Measurements from ENCODE around the gene COPS3. TPM values are rescaled to one million over a fixed set of nuclear protein-coding genes. Genes with fewer than 3 reads are reported as not detected.

Gene COPS3
- total RNA-seq, 1 donor from 2014 or later, result 87.4 TPM

DNA sequence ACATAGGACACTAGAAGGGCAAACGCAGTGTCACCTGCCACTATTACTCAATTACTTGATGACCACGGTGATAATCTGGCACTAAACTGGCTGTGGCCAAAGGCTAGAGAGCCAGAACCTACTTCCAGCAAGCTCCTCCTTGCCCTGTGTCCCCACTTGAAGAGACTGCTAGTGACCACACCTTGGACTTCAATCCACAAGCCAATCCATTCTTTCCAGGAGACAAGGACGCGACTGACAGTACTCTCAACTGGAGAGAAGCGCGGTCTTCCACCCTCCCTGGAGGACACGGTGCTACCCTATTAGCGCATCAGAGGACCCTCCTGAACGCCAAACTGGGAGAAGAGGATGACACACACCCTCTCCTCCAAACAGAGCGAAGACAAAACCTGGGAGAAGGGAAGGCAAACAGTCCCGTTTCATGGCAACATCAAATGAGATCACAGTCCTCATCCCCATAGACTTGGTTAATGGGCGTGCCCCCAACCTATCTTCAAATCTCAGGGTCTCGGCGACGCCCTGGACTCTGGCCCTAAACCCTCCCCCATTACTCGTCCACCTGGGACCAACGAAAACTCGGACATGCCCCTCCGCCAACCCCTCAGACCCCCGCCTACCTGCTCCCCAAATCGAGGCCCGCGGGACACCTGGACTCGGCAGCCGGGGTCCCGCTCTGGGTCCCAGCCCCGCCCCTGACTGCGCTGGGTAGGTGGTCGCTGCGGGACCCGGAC lies 44.6 kb downstream of the COPS3 start:
- DNase-seq (ENCODE audit: low read depth), result peak; percentile 37
- H3K27me3 ChIP-seq (ENCODE audit: control insufficient read depth, insufficient read depth, low read length), result no peaks in the 10 kb centered on the region
- no peak for FAIRE-seq

DNA sequence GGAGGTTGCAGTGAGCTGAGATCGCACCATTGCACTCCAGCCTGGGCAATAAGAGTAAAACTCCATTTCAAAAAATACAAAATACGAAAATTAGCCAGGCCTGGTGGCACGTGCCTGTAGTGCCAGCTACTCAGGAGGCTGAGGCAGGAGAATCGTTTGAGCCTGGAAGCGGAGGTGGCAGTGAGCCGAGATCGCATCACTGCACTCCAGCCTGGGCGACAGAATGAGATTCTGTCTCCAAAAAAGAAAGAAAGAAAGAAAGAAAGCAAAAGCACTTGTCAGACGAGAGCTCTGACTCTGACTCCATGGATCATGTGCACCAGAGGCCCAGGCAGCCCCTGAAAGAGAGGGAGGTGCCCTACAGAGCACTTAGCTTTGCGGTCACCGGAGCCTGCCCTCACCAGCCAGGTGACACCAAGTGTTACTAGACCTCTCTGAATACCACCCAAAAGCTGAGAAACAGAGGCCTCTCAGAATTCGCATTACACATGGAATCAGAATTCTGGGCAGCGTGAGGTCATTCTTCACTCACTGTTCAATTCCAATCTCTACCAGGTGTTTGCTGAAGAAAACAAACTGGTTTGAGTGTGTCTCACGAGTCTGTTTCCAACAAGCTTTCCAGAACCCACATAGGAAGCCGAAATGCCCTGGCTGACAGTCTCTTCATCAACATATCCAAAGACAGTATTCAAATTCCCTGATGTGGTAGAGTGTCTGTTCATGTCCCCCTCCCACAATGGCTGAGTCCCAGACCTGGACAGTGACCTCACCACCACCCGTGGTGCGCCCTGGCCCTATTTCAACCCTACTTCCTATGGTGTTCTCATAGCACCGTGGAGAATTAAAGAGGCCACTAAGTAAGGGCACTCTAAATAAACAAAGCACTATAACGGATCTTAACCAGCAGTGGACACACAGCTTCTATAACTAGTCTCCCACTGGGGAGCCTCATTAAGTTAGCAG lies 45.6 kb downstream of the COPS3 start:
- FAIRE-seq (no peak), DNase-seq (ENCODE audit: low read depth) (peak; percentile 67)
- peaks cover 8% of the 10 kb centered on the region for H3K36me3 ChIP-seq (ENCODE audit: control insufficient read depth, insufficient read depth, low read length)
- H3K4me3 ChIP-seq (ENCODE audit: low read depth, low read length), result peak overlapping the region; percentile 61
- TF ChIP-seq, protein P1, sequence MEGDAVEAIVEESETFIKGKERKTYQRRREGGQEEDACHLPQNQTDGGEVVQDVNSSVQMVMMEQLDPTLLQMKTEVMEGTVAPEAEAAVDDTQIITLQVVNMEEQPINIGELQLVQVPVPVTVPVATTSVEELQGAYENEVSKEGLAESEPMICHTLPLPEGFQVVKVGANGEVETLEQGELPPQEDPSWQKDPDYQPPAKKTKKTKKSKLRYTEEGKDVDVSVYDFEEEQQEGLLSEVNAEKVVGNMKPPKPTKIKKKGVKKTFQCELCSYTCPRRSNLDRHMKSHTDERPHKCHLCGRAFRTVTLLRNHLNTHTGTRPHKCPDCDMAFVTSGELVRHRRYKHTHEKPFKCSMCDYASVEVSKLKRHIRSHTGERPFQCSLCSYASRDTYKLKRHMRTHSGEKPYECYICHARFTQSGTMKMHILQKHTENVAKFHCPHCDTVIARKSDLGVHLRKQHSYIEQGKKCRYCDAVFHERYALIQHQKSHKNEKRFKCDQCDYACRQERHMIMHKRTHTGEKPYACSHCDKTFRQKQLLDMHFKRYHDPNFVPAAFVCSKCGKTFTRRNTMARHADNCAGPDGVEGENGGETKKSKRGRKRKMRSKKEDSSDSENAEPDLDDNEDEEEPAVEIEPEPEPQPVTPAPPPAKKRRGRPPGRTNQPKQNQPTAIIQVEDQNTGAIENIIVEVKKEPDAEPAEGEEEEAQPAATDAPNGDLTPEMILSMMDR (IDR thresholded peaks at IDR 0.05; ENCODE audit: insufficient read depth, low read length, severe bottlenecking), result no peak
- no peaks in the 10 kb centered on the region for H3K27me3 ChIP-seq (ENCODE audit: control insufficient read depth, insufficient read depth, low read length)

More for the DNA sequence above, 44.6 kb downstream of the COPS3 start:
- H3K36me3 ChIP-seq (ENCODE audit: control insufficient read depth, insufficient read depth, low read length), result peaks cover 6% of the 10 kb centered on the region
- TF ChIP-seq, protein P1 (IDR thresholded peaks at IDR 0.05; ENCODE audit: insufficient read depth, low read length, severe bottlenecking), result no peak
- H3K4me3 ChIP-seq (ENCODE audit: low read depth, low read length), result peak overlapping the region; percentile 61

DNA sequence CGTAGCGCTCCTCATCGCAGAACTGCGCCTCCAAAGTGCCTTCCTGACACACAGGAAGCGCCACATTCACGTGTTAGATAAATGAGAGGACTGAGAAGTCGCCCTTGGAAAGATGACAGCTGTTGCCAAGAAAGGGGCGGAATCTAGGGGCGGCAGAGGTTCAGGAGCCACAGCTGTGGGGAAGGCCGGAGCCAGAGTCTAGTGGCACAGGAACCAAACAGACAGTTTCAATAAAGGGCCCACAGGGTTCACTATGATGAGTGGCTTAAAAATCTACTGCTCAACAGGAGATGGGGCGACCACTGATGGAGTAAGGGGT lies 48.8 kb downstream of the COPS3 start:
- Histone ChIP-seq H3K36me3 (ENCODE audit: control insufficient read depth, insufficient read depth, low read length) (peaks cover 28% of the 10 kb centered on the region), H3K4me3 (ENCODE audit: low read depth, low read length) (no peak overlapping the region), H3K27me3 (ENCODE audit: control insufficient read depth, insufficient read depth, low read length) (no peaks in the 10 kb centered on the region)
- TF ChIP-seq, protein P1 (IDR thresholded peaks at IDR 0.05; ENCODE audit: insufficient read depth, low read length, severe bottlenecking), result no peak
- FAIRE-seq (no peak), DNase-seq (ENCODE audit: low read depth) (no peak)

DNA sequence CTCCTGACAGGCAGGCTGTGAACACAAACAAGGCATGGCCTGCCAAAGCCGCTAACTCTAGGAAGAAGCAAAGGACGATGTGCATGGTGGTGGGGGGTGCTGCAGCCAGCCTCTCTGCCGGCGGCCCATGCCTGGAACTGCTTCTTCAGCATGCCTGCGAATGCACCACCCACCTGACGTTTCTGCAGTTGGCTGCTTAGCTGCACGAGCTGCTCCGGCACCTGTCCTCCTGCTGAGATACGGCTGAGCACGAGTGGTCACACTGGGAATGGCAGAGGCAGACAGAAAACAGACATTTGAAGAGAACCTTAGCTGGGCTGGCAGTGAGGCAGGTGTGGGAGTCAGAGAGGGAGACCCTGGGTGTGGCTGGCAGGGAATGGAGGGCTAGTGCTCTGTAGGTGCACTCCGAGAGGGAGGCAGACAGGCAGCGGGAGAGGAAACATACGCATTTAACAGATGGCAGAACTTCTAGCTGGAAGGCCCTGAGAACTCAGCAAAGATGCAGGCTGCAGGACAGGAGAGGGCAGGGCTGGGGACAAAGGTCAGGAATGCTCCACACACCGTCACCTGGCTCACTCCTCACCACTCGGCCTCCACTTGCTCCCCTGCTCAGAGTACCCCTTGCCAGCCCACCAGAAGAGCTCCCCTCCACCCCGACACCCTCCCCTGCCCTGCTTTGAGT lies 49.3 kb downstream of the COPS3 start:
- H3K36me3 ChIP-seq (ENCODE audit: control insufficient read depth, insufficient read depth, low read length), result peaks cover 33% of the 10 kb centered on the region
- no peak for FAIRE-seq
- TF ChIP-seq, protein P1 (IDR thresholded peaks at IDR 0.05; ENCODE audit: insufficient read depth, low read length, severe bottlenecking), result no peak

DNA sequence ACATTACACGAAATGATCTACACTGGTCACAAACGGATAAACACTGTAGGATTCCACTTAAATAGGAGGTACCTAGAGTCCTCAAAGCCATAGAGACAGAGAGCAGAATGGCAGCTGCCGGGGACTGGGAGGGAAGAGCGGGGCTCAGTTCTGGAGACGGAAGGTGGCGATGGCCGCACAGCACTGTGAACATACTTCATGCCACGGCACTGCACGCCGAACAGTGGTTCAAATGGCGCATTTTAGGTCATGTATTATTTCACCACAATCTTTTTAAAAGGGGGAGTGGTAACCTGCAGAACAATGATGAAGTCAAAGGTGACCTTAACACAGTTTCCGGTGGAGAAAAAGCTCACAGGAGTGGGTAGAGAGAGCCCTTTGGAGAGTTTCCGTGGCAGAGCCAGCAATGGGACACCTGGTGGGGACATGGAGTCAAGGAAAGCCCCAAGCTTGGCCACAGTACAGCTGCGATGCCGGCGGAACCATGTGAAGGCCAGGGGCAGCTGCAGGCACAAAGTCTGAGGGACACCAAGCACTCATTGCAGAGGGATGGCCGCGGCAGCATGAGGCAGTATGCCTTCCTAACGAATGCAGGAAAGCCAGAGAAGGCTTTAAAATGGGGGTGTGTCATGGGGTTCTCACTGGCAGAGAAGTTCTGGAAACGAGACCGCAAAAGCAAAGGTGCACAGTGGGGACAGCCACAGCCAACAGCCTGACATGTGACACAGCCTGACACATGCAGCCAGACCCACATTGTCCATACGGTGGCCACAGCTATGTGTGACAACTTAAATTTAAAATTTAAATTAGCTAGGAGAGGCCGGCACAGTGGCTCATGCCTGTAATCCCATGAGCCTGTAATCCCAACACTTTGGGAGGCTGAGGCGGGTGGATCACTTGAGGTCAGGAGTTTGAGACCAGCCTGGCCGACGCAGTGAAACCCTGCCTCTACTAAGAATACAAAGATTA lies 51.3 kb downstream of the COPS3 start:
- FAIRE-seq (no peak), DNase-seq (ENCODE audit: low read depth) (no peak)
- Histone ChIP-seq H3K4me3 (ENCODE audit: low read depth, low read length) (no peak overlapping the region), H3K36me3 (ENCODE audit: control insufficient read depth, insufficient read depth, low read length) (peaks cover 46% of the 10 kb centered on the region), H3K27me3 (ENCODE audit: control insufficient read depth, insufficient read depth, low read length) (no peaks in the 10 kb centered on the region)
- TF ChIP-seq, protein P1 (IDR thresholded peaks at IDR 0.05; ENCODE audit: insufficient read depth, low read length, severe bottlenecking), result no peak

More for the DNA sequence above, 49.3 kb downstream of the COPS3 start:
- no peaks in the 10 kb centered on the region for H3K27me3 ChIP-seq (ENCODE audit: control insufficient read depth, insufficient read depth, low read length)
- DNase-seq (ENCODE audit: low read depth), result no peak
- no peak overlapping the region for H3K4me3 ChIP-seq (ENCODE audit: low read depth, low read length)
